ENCODE results near the gene MNAT1.

The MNAT1 gene

DNA sequence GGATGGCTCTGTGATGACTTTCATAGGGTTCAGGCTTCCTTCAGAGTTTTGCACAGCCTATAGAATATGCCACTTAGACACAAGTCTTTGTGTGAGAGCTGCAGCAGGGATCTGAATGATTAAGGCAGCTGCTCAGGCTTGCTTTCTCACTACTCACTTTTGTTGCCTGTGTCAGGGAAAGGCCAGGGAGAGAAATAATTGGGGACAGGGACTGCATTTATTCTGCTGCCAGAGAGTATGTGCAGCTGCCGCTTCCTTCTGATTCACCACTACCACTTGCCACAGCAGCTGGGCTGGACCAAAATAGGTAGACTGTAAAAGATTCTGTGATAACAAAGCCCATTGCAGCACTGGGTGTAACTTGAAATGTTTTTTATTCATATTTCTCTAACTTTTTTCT is 196.7 kb downstream of the MNAT1 start:
- Mint-ChIP-seq H3K27ac (no peak overlapping the region), H3K27me3 (no peaks in the 10 kb centered on the region), H3K9me3 (ENCODE audit: low read depth) (peaks cover under 1% of the 10 kb centered on the region), H3K4me1 (ENCODE audit: low read depth) (no peaks in the 10 kb centered on the region), H3K4me3 (no peak overlapping the region), H3K36me3 (peaks cover 9% of the 10 kb centered on the region)

DNA sequence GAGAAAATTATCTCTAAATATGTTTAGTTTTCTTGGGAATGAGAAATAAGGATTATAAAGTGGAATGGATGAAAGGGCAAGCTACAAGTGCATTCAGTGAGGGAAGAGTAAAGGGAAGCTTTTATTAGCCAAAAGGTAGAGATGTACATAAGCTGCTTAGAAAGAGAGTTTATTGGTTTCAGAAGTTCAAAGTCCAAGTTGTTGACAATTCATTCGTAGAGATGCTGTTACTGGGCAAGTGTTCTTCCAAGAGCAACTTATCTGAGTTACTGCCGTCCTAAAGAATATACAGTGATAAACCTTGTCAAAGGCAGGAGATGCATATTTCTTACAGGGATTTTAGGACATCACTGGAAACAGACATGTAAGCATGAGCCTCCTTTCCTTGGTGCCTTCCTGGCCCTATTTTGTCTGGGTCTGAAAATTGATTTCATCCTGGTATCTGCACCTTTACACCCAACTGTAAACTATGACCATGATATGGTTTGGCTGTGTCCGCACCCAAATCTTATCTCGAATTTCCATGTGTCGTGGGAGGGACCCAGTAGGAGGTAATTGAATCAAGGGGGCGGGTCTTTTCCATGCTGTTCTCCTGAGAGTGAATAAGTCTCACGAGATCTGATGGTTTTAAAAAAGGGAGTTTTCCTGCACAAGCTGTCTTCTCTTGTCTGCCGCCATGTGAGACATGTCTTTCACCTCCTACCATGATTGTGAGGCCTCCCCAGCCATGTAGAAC is 199.5 kb downstream of the MNAT1 start:
- Mint-ChIP-seq H3K4me3 (no peak overlapping the region), H3K27me3 (no peaks in the 10 kb centered on the region), H3K27ac (no peak overlapping the region), H3K36me3 (peaks cover 5% of the 10 kb centered on the region), H3K9me3 (ENCODE audit: low read depth) (no peaks in the 10 kb centered on the region), H3K4me1 (ENCODE audit: low read depth) (no peaks in the 10 kb centered on the region)

- Mint-ChIP-seq H3K36me3 (peaks cover 9% of the 10 kb centered on the region), H3K4me3 (no peak overlapping the region), H3K27ac (no peak overlapping the region), H3K27me3 (no peaks in the 10 kb centered on the region), H3K4me1 (ENCODE audit: low read depth) (no peaks in the 10 kb centered on the region), H3K9me3 (ENCODE audit: low read depth) (no peaks in the 10 kb centered on the region)
Observed at GRCh38 chr14:60935319-60935718, 200.8 kb downstream of the MNAT1 start.

- H3K9me3 Mint-ChIP-seq (ENCODE audit: low read depth): no peaks in the 10 kb centered on the region
- no peaks in the 10 kb centered on the region for H3K27me3 Mint-ChIP-seq
- peaks cover 8% of the 10 kb centered on the region for H3K4me1 Mint-ChIP-seq (ENCODE audit: low read depth)
- no peak overlapping the region for H3K27ac Mint-ChIP-seq
- peaks cover 20% of the 10 kb centered on the region for H3K36me3 Mint-ChIP-seq
- no peak overlapping the region for H3K4me3 Mint-ChIP-seq
Observed at GRCh38 chr14:60943637-60944032, 209.1 kb downstream of the MNAT1 start.

- Mint-ChIP-seq H3K9me3 (ENCODE audit: low read depth) (no peaks in the 10 kb centered on the region), H3K4me3 (no peak overlapping the region), H3K27ac (no peak overlapping the region), H3K27me3 (no peaks in the 10 kb centered on the region), H3K4me1 (ENCODE audit: low read depth) (peaks cover 8% of the 10 kb centered on the region), H3K36me3 (peaks cover 20% of the 10 kb centered on the region)
Observed at GRCh38 chr14:60944204-60944603, 209.6 kb downstream of the MNAT1 start.

- H3K36me3 Mint-ChIP-seq: peaks cover 17% of the 10 kb centered on the region
- H3K27me3 Mint-ChIP-seq: no peaks in the 10 kb centered on the region
- H3K9me3 Mint-ChIP-seq (ENCODE audit: low read depth): no peaks in the 10 kb centered on the region
- H3K4me1 Mint-ChIP-seq (ENCODE audit: low read depth): peaks cover 8% of the 10 kb centered on the region
- no peak overlapping the region for H3K4me3 Mint-ChIP-seq
- peak overlapping the region; percentile 36 for H3K27ac Mint-ChIP-seq
Observed at GRCh38 chr14:60945984-60946383, 211.4 kb downstream of the MNAT1 start.

DNA sequence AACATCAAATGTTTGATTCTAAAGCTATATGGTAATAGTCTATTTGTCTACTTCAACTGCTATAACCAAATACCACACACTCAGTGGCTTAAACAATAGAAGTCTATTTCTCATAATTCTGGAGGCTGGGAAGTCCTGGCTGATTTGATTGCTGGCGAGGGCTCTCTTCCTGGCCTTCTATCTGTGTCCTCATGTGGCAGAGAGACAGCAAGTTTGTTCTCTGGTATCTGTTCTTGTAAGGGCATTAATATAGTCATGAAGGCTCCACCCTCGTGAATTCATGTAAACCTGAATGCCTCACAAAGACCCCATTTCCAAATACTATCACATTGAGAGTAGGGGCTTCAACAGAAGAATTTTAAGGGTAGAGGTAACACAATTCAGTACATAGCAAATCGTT is 212.2 kb downstream of the MNAT1 start:
- peaks cover 8% of the 10 kb centered on the region for H3K4me1 Mint-ChIP-seq (ENCODE audit: low read depth)
- H3K27ac Mint-ChIP-seq: no peak overlapping the region
- H3K4me3 Mint-ChIP-seq: no peak overlapping the region
- no peaks in the 10 kb centered on the region for H3K9me3 Mint-ChIP-seq (ENCODE audit: low read depth)
- peaks cover 13% of the 10 kb centered on the region for H3K36me3 Mint-ChIP-seq
- no peaks in the 10 kb centered on the region for H3K27me3 Mint-ChIP-seq

- Mint-ChIP-seq H3K36me3 (peaks cover 16% of the 10 kb centered on the region), H3K9me3 (ENCODE audit: low read depth) (peaks cover 23% of the 10 kb centered on the region), H3K4me1 (ENCODE audit: low read depth) (no peaks in the 10 kb centered on the region), H3K27ac (no peak overlapping the region), H3K4me3 (no peak overlapping the region), H3K27me3 (no peaks in the 10 kb centered on the region)
Observed at GRCh38 chr14:60951776-60952435, 217.3 kb downstream of the MNAT1 start.

GRCh38 chr14:60956202-60956601 is 221.6 kb downstream of the MNAT1 start:
- H3K9me3 Mint-ChIP-seq (ENCODE audit: low read depth): peaks cover 36% of the 10 kb centered on the region
- peaks cover 38% of the 10 kb centered on the region for H3K36me3 Mint-ChIP-seq
- H3K4me1 Mint-ChIP-seq (ENCODE audit: low read depth): no peaks in the 10 kb centered on the region
- H3K27me3 Mint-ChIP-seq: no peaks in the 10 kb centered on the region
- no peak overlapping the region for H3K27ac Mint-ChIP-seq
- no peak overlapping the region for H3K4me3 Mint-ChIP-seq

- Mint-ChIP-seq H3K36me3 (peaks cover 39% of the 10 kb centered on the region), H3K27ac (no peak overlapping the region), H3K27me3 (no peaks in the 10 kb centered on the region), H3K4me1 (ENCODE audit: low read depth) (no peaks in the 10 kb centered on the region), H3K4me3 (no peak overlapping the region), H3K9me3 (ENCODE audit: low read depth) (peaks cover 36% of the 10 kb centered on the region)
Observed at GRCh38 chr14:60956632-60957031, 222.1 kb downstream of the MNAT1 start.

DNA sequence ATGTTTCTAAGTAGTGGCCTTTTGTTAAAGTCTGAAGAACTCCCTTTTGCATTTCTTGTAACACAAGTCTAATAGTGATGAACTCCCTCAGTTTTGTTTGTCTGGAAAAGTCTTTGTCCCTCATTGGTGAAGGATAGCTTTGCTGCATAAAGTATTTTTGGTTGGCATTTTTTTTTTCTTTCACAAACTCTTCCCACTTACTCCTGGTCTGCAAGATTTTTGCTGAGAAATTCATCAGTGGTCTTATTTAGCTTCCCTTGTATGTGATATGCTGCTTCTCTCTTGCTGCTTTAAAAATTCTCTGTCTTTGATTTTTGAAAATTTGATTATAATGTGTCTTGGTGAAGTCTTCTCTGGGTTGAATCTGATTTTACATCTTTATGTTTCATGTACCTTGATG is 223.6 kb downstream of the MNAT1 start:
- Mint-ChIP-seq H3K27ac (no peak overlapping the region), H3K4me1 (ENCODE audit: low read depth) (no peaks in the 10 kb centered on the region), H3K27me3 (no peaks in the 10 kb centered on the region), H3K4me3 (no peak overlapping the region), H3K36me3 (peaks cover 39% of the 10 kb centered on the region), H3K9me3 (ENCODE audit: low read depth) (peaks cover 36% of the 10 kb centered on the region)

GRCh38 chr14:60963761-60964160 is 229.2 kb downstream of the MNAT1 start:
- Mint-ChIP-seq H3K36me3 (peaks cover 18% of the 10 kb centered on the region), H3K27me3 (no peaks in the 10 kb centered on the region)

GRCh38 chr14:60964904-60965303 is 230.3 kb downstream of the MNAT1 start:
- no peaks in the 10 kb centered on the region for H3K27me3 Mint-ChIP-seq
- H3K4me1 Mint-ChIP-seq (ENCODE audit: low read depth): peaks cover 2% of the 10 kb centered on the region
- H3K27ac Mint-ChIP-seq: no peak overlapping the region
- H3K36me3 Mint-ChIP-seq: peaks cover 10% of the 10 kb centered on the region
- H3K9me3 Mint-ChIP-seq (ENCODE audit: low read depth): peaks cover under 1% of the 10 kb centered on the region
- no peak overlapping the region for H3K4me3 Mint-ChIP-seq

More at GRCh38 chr14:60963761-60964160, 229.2 kb downstream of the MNAT1 start:
- peaks cover 5% of the 10 kb centered on the region for H3K9me3 Mint-ChIP-seq (ENCODE audit: low read depth)
- H3K4me1 Mint-ChIP-seq (ENCODE audit: low read depth): peaks cover 2% of the 10 kb centered on the region
- no peak overlapping the region for H3K4me3 Mint-ChIP-seq
- no peak overlapping the region for H3K27ac Mint-ChIP-seq

- Mint-ChIP-seq H3K36me3 (peaks cover 5% of the 10 kb centered on the region), H3K4me1 (ENCODE audit: low read depth) (peaks cover 2% of the 10 kb centered on the region), H3K4me3 (no peak overlapping the region), H3K9me3 (ENCODE audit: low read depth) (no peaks in the 10 kb centered on the region), H3K27ac (no peak overlapping the region), H3K27me3 (no peaks in the 10 kb centered on the region)
Observed at GRCh38 chr14:60965402-60965801, 230.8 kb downstream of the MNAT1 start.

- no peak overlapping the region for H3K4me3 Mint-ChIP-seq
- H3K27ac Mint-ChIP-seq: no peak overlapping the region
- no peaks in the 10 kb centered on the region for H3K27me3 Mint-ChIP-seq
- H3K9me3 Mint-ChIP-seq (ENCODE audit: low read depth): no peaks in the 10 kb centered on the region
- H3K4me1 Mint-ChIP-seq (ENCODE audit: low read depth): peaks cover 2% of the 10 kb centered on the region
- H3K36me3 Mint-ChIP-seq: peaks cover 3% of the 10 kb centered on the region
Observed at GRCh38 chr14:60968099-60968498, 233.5 kb downstream of the MNAT1 start.

DNA sequence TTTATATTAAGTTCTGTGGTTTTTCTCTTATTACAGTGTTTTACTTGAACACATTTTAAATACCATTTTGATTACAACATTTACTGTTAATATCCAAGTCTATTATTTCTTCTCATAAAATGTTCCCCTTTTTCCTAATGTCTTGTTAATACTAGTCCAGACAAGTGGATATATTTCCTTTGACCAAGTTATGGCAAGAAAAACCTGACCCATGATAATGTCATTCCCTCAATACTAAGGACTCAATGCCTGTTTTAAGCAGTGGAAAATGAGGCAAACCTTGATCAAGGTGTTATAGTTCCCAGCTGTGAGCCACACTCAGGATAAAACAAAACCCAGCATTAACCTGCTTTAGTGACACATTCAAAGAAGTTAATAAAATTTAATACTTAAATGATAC is 234.1 kb downstream of the MNAT1 start:
- Mint-ChIP-seq H3K36me3 (peaks cover 6% of the 10 kb centered on the region), H3K27ac (no peak overlapping the region), H3K4me3 (no peak overlapping the region), H3K4me1 (ENCODE audit: low read depth) (peaks cover 4% of the 10 kb centered on the region), H3K9me3 (ENCODE audit: low read depth) (no peaks in the 10 kb centered on the region), H3K27me3 (no peaks in the 10 kb centered on the region)
